ENCODE results near the gene DUSP19.

Gene DUSP19

DNA sequence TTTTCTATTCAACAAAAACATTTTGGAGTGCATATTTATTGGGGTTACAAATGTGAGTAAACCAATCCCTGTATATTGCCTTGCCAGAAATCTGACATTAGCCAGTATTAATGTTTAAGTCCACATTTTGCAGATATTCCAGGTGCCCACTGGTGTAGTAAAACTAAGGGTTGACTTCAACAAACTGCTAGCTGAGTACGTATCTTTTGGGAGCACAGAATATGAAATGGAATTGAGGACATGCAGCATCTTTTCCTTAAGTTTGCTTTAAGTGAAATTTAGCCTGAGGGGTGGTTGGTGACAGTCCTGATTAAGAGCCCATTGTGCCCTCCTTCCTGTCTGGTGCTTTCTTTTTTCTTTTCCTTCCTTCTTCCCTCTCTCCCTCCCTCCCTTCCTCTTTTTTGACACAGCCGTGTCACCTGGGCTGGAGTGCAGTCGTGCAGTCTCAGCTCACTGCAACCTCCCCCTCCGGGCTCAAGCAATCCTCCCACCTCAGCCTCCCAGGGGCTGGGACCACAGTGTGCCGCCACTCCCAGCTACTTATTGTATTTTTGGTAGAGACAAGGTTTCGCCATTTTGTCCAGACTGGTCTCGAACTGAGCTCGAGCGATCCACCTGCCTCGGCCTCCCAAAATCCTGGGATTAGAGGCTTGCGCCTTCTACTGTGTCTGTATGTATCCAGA, 47.3 kb downstream of the DUSP19 start:
- DNase-seq (ENCODE audit: low read depth in 2 of 2) = no peak

DNA sequence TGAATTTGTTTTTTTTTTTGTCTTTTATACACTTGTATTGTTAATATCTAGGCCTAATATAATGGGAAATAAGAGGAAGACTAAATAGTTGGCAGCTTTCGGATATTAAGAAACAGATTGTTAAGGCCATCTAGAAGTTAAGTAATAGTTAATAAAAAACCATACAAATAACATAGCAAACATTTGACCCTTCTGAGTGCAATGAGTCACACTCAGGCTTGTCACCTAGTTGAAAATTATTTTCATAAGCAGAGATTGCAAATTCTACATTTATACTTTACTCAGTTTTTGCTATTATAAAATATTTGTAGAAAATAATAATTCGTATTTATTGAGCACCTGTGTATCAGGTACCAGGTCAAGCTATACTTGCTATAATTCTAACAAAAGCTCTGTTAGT, 48.1 kb downstream of the DUSP19 start:
- no peak for DNase-seq (ENCODE audit: low read depth in 2 of 2)

DNA sequence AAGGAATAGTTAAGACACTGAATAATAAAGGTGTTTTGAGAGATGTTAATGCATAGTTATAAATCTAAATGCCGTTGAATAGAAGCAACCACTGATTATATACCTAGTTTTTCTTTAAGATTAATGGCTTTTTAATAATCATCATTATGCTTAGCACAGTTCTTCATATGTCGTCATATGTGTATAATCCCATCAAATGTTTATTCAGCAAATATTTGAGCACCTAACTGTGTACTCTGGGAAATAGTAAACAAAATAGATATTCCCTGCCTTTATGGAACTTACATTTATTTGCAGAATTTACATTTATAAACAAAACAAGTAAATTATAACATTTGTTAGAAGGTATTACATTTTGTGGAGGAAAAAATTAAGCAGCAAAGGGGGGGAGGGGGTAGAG, 55.5 kb downstream of the DUSP19 start:
- DNase-seq (ENCODE audit: low read depth in 2 of 2) = no peak

DNA sequence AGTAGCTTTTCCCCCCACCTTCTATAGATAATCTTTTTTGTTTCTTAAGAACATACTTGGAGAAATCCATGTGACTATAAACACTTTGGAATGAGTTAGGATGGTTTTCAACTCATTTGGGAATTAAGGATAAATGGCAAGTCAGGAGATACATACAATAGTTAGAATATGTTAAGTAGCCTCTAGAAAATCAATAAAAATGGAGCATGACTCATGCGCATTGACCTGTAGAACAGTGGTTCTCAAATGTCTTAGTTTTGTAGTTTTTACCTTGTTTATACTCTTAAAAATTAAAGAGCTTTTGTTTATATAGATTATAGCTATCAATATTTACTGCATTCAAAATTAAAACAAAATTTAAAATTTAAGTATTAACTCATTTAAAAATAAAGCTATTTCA, 70.4 kb downstream of the DUSP19 start:
- DNase-seq (ENCODE audit: low read depth in 2 of 2) = no peak

DNA sequence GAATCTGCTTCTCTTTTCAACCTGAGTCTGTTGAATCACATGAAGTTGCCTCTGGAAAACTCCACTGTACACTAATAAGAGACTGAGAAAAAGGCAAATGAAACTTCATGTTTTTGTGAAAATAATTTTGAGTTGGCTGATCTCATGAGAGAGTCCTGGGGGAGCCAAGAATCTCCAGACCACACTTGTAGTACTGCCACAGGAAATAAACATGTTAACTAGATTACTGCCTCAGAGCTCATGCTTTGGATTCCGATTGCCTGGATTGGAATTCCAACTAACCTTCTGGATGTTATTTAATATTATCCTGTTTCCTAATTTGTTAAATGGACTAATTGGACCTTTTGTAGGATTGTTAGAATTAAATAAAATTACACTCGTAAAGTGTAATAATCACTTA, 70.9 kb downstream of the DUSP19 start:
- DNase-seq (ENCODE audit: low read depth in 2 of 2) = no peak
